HepG2 (cell line): Measurements from ENCODE around the gene GSDMA. TPM values are rescaled to one million over a fixed set of nuclear protein-coding genes. Genes with fewer than 3 reads are reported as not detected.

ENCODE experiments used
- IRX3 ChIP-seq: sonication (generic); formaldehyde crosslinking; IDR thresholded peaks from 2 replicates; pipeline ENCODE4 v1.8.1; 2023; ENCODE audit warnings: mild to moderate bottlenecking, low read depth, missing genetic modification reagents, borderline replicate concordance
- MED8 ChIP-seq: sonication (generic); formaldehyde crosslinking; IDR thresholded peaks from 2 replicates; pipeline ENCODE4 v1.8.1; 2023; ENCODE audit warnings: mild to moderate bottlenecking, missing genetic modification reagents; ENCODE audit not compliant: insufficient replicate concordance
- NFKBIZ ChIP-seq: IDR thresholded peaks from 2 replicates; pipeline ENCODE4 v1.6.1; 2018; ENCODE audit warnings: missing genetic modification reagents, missing compliant biosample characterization
- SIN3B ChIP-seq: fragments of 150-350 bp; IDR thresholded peaks from 2 replicates; pipeline ENCODE4 v1.6.1; 2014; ENCODE audit warnings: low read length
- TSC22D2 ChIP-seq: sonication (generic); formaldehyde crosslinking; IDR thresholded peaks from 2 replicates; pipeline ENCODE4 v1.5.1; 2020; ENCODE audit warnings: missing genetic modification reagents, mild to moderate bottlenecking, borderline replicate concordance
- ZNF326 ChIP-seq: sonication (generic); formaldehyde crosslinking; IDR thresholded peaks from 2 replicates; pipeline ENCODE4 v1.4.0; 2020; ENCODE audit warnings: missing genetic modification reagents, borderline replicate concordance
- ZNF652 ChIP-seq: IDR thresholded peaks from 2 replicates; pipeline ENCODE4 v1.6.1; 2016; ENCODE audit warnings: low read depth, borderline replicate concordance
- ZSCAN31 ChIP-seq: sonication (generic); formaldehyde crosslinking; IDR thresholded peaks from 2 replicates; pipeline ENCODE4 v1.5.0; 2020; ENCODE audit warnings: low read depth, mild to moderate bottlenecking, missing genetic modification reagents
- polyA plus RNA-seq, 8 experiments: library from polyadenylated mRNA; depleted of rRNA in 3 of 8; stranded (reverse) in 7 of 8; unstranded in 1 of 8; fragments of >200 nt; fragmentation: Illumina TruSeq in 4 of 8; extraction: Trizol in 4 of 8; gene quantifications; 2 replicates each; pipeline versions ENCODE4 v1.2.1 to v1.2.3, GENCODE V29; 2011 to 2016; ENCODE audit warnings: low read depth in 4 of 8, missing spikeins in 1 of 8, mixed read lengths in 1 of 8; ENCODE audit not compliant: insufficient read depth in 1 of 8
- total RNA-seq, 5 experiments: library from RNA; depleted of rRNA; stranded (reverse); fragments of >200 nt; fragmentation: Illumina TruSeq; extraction: Trizol; gene quantifications; 2 replicates each; pipeline ENCODE4 v1.2.3, GENCODE V29; 2016; ENCODE audit warnings: low read depth in 1 of 5
- TF ChIP-seq, protein P1 (sequence below): sonication (generic); formaldehyde crosslinking; IDR thresholded peaks from 2 replicates; pipeline ENCODE4 v1.4.0; 2020; ENCODE audit warnings: missing genetic modification reagents
- TF ChIP-seq, protein P2 (sequence below): IDR thresholded peaks from 2 replicates; pipeline ENCODE4 v1.6.1; 2016; ENCODE audit warnings: missing compliant biosample characterization, missing genetic modification reagents, borderline replicate concordance
- TF ChIP-seq, protein P3 (sequence below): IDR thresholded peaks from 2 replicates; pipeline ENCODE4 v1.6.1; 2016; ENCODE audit warnings: low read depth, borderline replicate concordance
- TF ChIP-seq, protein P4 (sequence below): sonication (generic); formaldehyde crosslinking; IDR thresholded peaks from 2 replicates; pipeline ENCODE4 v1.9.0; 2021; ENCODE audit warnings: missing genetic modification reagents, mild to moderate bottlenecking, borderline replicate concordance
- TF ChIP-seq, protein P5 (sequence below), 2 experiments: fragments of 450-650 bp in 1 of 2; sonication (generic) in 1 of 2; formaldehyde crosslinking in 1 of 2; IDR thresholded peaks; 2 replicates each; pipeline versions ENCODE4 v1.6.1 to v1.8.0; 2016 to 2022; ENCODE audit warnings: antibody characterized with exemption in 1 of 2, mild to moderate bottlenecking in 1 of 2, missing genetic modification reagents in 1 of 2

GSDMA gene
- total and polyA plus RNA-seq, 2 of the 13 experiments (the other 11 are each of a cell fraction or from before 2014, with no cell fraction given), result not detected

DNA sequence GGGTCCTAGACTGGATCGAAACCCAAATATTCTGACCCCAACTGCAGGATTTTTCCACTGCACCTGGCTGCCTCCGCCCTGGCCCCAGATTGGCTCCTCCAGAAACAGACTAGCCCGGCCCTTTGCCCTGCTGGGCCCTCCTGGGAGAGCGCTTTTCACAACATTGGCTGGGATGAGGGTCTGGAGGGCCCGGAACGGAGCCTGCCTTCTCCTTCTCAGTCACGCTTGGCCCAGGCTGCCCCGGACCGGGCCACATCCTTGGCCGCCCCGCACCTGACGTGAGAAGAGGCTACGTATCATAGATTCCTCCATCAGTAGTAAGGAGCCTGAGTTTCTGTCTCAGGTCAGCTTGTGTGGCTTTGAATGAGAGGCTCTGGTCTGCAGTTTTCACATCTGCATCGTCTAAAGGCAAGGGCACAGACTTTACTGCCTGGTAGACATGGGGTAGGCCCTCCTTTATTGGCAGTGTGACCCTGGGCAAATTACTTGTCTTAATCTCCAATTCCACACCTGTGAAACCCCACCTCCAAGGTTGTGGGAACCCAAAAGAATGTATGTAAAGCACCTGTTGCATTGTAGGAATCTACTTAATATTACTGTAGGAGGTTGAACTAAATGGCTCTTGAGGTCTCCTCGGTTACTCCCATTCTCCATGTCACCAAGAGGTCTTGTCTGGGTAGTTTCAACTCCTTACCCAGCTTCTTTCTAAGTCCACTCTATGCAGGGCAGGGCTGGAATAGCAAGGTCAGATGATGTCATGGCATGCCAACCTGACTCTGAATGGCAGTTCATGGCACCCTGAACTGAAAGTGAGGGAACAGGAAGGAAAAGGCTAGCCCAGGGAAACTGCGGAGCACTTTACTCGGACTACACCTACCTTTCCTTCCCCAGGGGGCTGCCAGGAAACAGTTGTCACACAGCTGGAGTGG is 34.6 kb upstream of the GSDMA start (continued):
- TF ChIP-seq, protein P1, sequence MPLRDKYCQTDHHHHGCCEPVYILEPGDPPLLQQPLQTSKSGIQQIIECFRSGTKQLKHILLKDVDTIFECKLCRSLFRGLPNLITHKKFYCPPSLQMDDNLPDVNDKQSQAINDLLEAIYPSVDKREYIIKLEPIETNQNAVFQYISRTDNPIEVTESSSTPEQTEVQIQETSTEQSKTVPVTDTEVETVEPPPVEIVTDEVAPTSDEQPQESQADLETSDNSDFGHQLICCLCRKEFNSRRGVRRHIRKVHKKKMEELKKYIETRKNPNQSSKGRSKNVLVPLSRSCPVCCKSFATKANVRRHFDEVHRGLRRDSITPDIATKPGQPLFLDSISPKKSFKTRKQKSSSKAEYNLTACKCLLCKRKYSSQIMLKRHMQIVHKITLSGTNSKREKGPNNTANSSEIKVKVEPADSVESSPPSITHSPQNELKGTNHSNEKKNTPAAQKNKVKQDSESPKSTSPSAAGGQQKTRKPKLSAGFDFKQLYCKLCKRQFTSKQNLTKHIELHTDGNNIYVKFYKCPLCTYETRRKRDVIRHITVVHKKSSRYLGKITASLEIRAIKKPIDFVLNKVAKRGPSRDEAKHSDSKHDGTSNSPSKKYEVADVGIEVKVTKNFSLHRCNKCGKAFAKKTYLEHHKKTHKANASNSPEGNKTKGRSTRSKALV (CRISPR knock-in tag), result no peak; the same call in 1 of the 2 replicates
- TF ChIP-seq, protein P2, sequence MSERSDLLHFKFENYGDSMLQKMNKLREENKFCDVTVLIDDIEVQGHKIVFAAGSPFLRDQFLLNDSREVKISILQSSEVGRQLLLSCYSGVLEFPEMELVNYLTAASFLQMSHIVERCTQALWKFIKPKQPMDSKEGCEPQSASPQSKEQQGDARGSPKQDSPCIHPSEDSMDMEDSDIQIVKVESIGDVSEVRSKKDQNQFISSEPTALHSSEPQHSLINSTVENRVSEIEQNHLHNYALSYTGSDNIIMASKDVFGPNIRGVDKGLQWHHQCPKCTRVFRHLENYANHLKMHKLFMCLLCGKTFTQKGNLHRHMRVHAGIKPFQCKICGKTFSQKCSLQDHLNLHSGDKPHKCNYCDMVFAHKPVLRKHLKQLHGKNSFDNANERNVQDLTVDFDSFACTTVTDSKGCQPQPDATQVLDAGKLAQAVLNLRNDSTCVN, result no peak
- TF ChIP-seq ZSCAN31 (CRISPR knock-in tag), result no peak
- TF ChIP-seq MED8 (CRISPR knock-in tag), result peak; percentile 6
- no peak for TF ChIP-seq TSC22D2 (CRISPR knock-in tag)
- TF ChIP-seq SIN3B, result no peak
- TF ChIP-seq, protein P3, sequence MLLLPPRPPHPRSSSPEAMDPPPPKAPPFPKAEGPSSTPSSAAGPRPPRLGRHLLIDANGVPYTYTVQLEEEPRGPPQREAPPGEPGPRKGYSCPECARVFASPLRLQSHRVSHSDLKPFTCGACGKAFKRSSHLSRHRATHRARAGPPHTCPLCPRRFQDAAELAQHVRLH (CRISPR knock-in tag), result no peak
- no peak for TF ChIP-seq ZNF326 (CRISPR knock-in tag)
- 0 out of 2 replicates have a peak, but pooled peaks have one; percentile 44 for TF ChIP-seq IRX3 (CRISPR knock-in tag)
- TF ChIP-seq, protein P4, sequence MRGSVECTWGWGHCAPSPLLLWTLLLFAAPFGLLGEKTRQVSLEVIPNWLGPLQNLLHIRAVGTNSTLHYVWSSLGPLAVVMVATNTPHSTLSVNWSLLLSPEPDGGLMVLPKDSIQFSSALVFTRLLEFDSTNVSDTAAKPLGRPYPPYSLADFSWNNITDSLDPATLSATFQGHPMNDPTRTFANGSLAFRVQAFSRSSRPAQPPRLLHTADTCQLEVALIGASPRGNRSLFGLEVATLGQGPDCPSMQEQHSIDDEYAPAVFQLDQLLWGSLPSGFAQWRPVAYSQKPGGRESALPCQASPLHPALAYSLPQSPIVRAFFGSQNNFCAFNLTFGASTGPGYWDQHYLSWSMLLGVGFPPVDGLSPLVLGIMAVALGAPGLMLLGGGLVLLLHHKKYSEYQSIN (CRISPR knock-in tag), result no peak
- TF ChIP-seq NFKBIZ, result no peak
- no peak for TF ChIP-seq ZNF652
- TF ChIP-seq, protein P5, sequence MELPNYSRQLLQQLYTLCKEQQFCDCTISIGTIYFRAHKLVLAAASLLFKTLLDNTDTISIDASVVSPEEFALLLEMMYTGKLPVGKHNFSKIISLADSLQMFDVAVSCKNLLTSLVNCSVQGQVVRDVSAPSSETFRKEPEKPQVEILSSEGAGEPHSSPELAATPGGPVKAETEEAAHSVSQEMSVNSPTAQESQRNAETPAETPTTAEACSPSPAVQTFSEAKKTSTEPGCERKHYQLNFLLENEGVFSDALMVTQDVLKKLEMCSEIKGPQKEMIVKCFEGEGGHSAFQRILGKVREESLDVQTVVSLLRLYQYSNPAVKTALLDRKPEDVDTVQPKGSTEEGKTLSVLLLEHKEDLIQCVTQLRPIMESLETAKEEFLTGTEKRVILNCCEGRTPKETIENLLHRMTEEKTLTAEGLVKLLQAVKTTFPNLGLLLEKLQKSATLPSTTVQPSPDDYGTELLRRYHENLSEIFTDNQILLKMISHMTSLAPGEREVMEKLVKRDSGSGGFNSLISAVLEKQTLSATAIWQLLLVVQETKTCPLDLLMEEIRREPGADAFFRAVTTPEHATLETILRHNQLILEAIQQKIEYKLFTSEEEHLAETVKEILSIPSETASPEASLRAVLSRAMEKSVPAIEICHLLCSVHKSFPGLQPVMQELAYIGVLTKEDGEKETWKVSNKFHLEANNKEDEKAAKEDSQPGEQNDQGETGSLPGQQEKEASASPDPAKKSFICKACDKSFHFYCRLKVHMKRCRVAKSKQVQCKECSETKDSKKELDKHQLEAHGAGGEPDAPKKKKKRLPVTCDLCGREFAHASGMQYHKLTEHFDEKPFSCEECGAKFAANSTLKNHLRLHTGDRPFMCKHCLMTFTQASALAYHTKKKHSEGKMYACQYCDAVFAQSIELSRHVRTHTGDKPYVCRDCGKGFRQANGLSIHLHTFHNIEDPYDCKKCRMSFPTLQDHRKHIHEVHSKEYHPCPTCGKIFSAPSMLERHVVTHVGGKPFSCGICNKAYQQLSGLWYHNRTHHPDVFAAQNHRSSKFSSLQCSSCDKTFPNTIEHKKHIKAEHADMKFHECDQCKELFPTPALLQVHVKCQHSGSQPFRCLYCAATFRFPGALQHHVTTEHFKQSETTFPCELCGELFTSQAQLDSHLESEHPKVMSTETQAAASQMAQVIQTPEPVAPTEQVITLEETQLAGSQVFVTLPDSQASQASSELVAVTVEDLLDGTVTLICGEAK (IDR thresholded peaks at IDR 0.05), result no peak
- TF ChIP-seq, protein P5 (CRISPR knock-in tag; IDR thresholded peaks at IDR 0.05), result no peak
